DOHH2 (cell line): Measurements from ENCODE around the gene PIP5K1C.

Experiments
- H3F3A ChIP-seq: fragments of 200-600 bp; sonication (generic), shearing (Covaris generic); 2 replicates; pipeline ENCODE4 v1.6.0; 2016; ENCODE audit warnings: antibody characterized with exemption, mild to moderate bottlenecking; ENCODE audit not compliant: control insufficient read depth, insufficient read depth
- H3K27ac ChIP-seq: fragments of 200-600 bp; sonication (generic); 2 replicates; pipeline ENCODE4 v1.5.1; 2014; ENCODE audit warnings: low read depth, mild to moderate bottlenecking, low read length, moderate library complexity
- H3K27me3 ChIP-seq: fragments of 200-600 bp; sonication (generic); 2 replicates; pipeline ENCODE4 v1.6.1; 2014; ENCODE audit warnings: mild to moderate bottlenecking, low read length, mixed read lengths; ENCODE audit not compliant: control insufficient read depth
- H3K36me3 ChIP-seq: fragments of 200-600 bp; sonication (generic); 2 replicates; pipeline ENCODE4 v1.6.1; 2014; ENCODE audit warnings: mild to moderate bottlenecking, low read length, moderate library complexity, mixed read lengths; ENCODE audit not compliant: control insufficient read depth
- H3K4me1 ChIP-seq: fragments of 200-600 bp; sonication (generic); 2 replicates; pipeline ENCODE4 v1.6.1; 2014; ENCODE audit warnings: mild to moderate bottlenecking, low read length, mixed read lengths; ENCODE audit not compliant: control insufficient read depth
- H3K4me2 ChIP-seq: fragments of 200-600 bp; sonication (generic); 2 replicates; pipeline ENCODE4 v1.6.0; 2014; ENCODE audit warnings: mild to moderate bottlenecking, low read length, moderate library complexity
- H3K4me3 ChIP-seq: fragments of 200-600 bp; sonication (generic); 2 replicates; pipeline ENCODE4 v1.5.1; 2014; ENCODE audit warnings: mild to moderate bottlenecking, low read length, mixed read lengths
- H3K79me2 ChIP-seq: fragments of 200-600 bp; sonication (generic); 2 replicates; pipeline ENCODE4 v1.6.1; 2014; ENCODE audit warnings: mild to moderate bottlenecking, low read length, mixed read lengths; ENCODE audit not compliant: control insufficient read depth
- H3K9me2 ChIP-seq: fragments of 200-600 bp; sonication (generic); replicated peaks from 2 replicates; pipeline ENCODE4 v1.6.1; 2014; ENCODE audit warnings: mild to moderate bottlenecking, low read length, mixed read lengths; ENCODE audit not compliant: control insufficient read depth
- H3K9me3 ChIP-seq: fragments of 200-600 bp; sonication (generic); 2 replicates; pipeline ENCODE4 v1.6.1; 2014; ENCODE audit warnings: antibody characterized with exemption, low read length, mixed read lengths; ENCODE audit not compliant: control insufficient read depth, insufficient read depth
- H4K20me1 ChIP-seq: fragments of 200-600 bp; sonication (generic); 2 replicates; pipeline ENCODE4 v1.6.0; 2014; ENCODE audit warnings: low read depth, mild to moderate bottlenecking, antibody characterized with exemption, low read length, moderate library complexity; ENCODE audit not compliant: control insufficient read depth, insufficient read depth
- CTCF ChIP-seq: fragments of 200-600 bp; sonication (generic); IDR thresholded peaks from one replicate; pipeline ENCODE4 v1.5.1; 2014; ENCODE audit warnings: antibody characterized with exemption, mild to moderate bottlenecking, low read depth, low read length; ENCODE audit not compliant: poor library complexity, severe bottlenecking
- EZH2phosphoT487 ChIP-seq: fragments of 200-600 bp; sonication (generic); IDR thresholded peaks from 2 replicates; pipeline ENCODE4 v1.6.1; 2017; ENCODE audit warnings: borderline replicate concordance, mild to moderate bottlenecking, antibody characterized with exemption, low read length, moderate library complexity, mixed read lengths

PIP5K1C gene

GRCh38 chr19:3618144-3618810 lies 82.0 kb downstream of the PIP5K1C start:
- Histone ChIP-seq H3K9me3 (no peaks in the 10 kb centered on the region), H3K36me3 (peaks cover 20% of the 10 kb centered on the region), H3K27ac (no peak overlapping the region), H3K4me2 (no peak overlapping the region), H3K9me2 (no peaks in the 10 kb centered on the region), H3K4me1 (peaks cover 16% of the 10 kb centered on the region), H3K27me3 (no peaks in the 10 kb centered on the region), H3K79me2 (no peaks in the 10 kb centered on the region), H3K4me3 (no peak overlapping the region), H4K20me1 (no peaks in the 10 kb centered on the region), H3F3A (no peaks in the 10 kb centered on the region)
- TF ChIP-seq EZH2phosphoT487 (no peak), CTCF (peak; percentile 94)

- no peak overlapping the region for H3K27ac ChIP-seq
- no peaks in the 10 kb centered on the region for H3K27me3 ChIP-seq
- H3K36me3 ChIP-seq, result peaks cover 16% of the 10 kb centered on the region
- H4K20me1 ChIP-seq, result no peaks in the 10 kb centered on the region
- H3K4me2 ChIP-seq, result no peak overlapping the region
- no peaks in the 10 kb centered on the region for H3K9me2 ChIP-seq
- H3K4me1 ChIP-seq, result peaks cover 16% of the 10 kb centered on the region
- H3K79me2 ChIP-seq, result no peaks in the 10 kb centered on the region
- H3K9me3 ChIP-seq, result no peaks in the 10 kb centered on the region
- no peak overlapping the region for H3K4me3 ChIP-seq
- TF ChIP-seq CTCF, result no peak
- TF ChIP-seq EZH2phosphoT487, result no peak
- no peaks in the 10 kb centered on the region for H3F3A ChIP-seq
These were observed 82.8 kb downstream of the PIP5K1C start for GRCh38 chr19:3617463-3617862.

GRCh38 chr19:3615524-3616135 lies 84.6 kb downstream of the PIP5K1C start:
- H3F3A ChIP-seq, result no peaks in the 10 kb centered on the region
- H3K9me3 ChIP-seq, result no peaks in the 10 kb centered on the region
- H3K27ac ChIP-seq, result no peak overlapping the region
- H3K27me3 ChIP-seq, result no peaks in the 10 kb centered on the region
- H4K20me1 ChIP-seq, result no peaks in the 10 kb centered on the region
- no peak for TF ChIP-seq CTCF
- TF ChIP-seq EZH2phosphoT487, result no peak
- no peak overlapping the region for H3K4me3 ChIP-seq
- H3K4me2 ChIP-seq, result no peak overlapping the region
- H3K9me2 ChIP-seq, result no peaks in the 10 kb centered on the region
- H3K4me1 ChIP-seq, result peaks cover 16% of the 10 kb centered on the region
- peaks cover 27% of the 10 kb centered on the region for H3K36me3 ChIP-seq
- no peaks in the 10 kb centered on the region for H3K79me2 ChIP-seq
